Peyer's patch (tissue), 4 donors: ENCODE data around the gene IKBKG. TPM values are rescaled to one million over a fixed set of nuclear protein-coding genes. Genes with fewer than 3 reads are reported as not detected.

Experiments used
- DNase-seq, 3 donors: peaks; one replicate each; pipeline ENCODE4 v3.0.0-alpha.2; 2017 to 2019
- H3K27ac ChIP-seq, 4 donors: fragments of 200-600 bp; sonication (generic); one replicate each; pipeline ENCODE4 v1.5.1; 2016 to 2019
- H3K27me3 ChIP-seq, 2 donors: fragments of 200-600 bp; sonication (generic); one replicate each; pipeline ENCODE4 v1.5.1; 2019
- H3K36me3 ChIP-seq, 3 donors: fragments of 200-600 bp; sonication (generic); one replicate each; pipeline ENCODE4 v1.5.1; 2016 to 2019
- H3K4me1 ChIP-seq, 4 donors: fragments of 200-600 bp; sonication (generic); one replicate each; pipeline ENCODE4 v1.5.1; 2016 to 2019
- H3K4me3 ChIP-seq, 4 donors: fragments of 200-600 bp; sonication (generic); 1 replicate in 3 of 4; 2 replicates in 1 of 4; pipeline ENCODE4 v1.5.1; 2016 to 2019; ENCODE audit warnings: mild to moderate bottlenecking in 1 of 4
- H3K9me3 ChIP-seq, 4 donors: fragments of 200-600 bp; sonication (generic); one replicate each; pipeline ENCODE4 v1.5.1; 2016 to 2019; ENCODE audit warnings: mild to moderate bottlenecking in 1 of 4
- POLR2A ChIP-seq, 2 donors: fragments of 450-650 bp; IDR thresholded peaks; one replicate each; pipeline ENCODE4 v1.5.1; 2017; ENCODE audit warnings: antibody characterized with exemption in 2 of 2, mild to moderate bottlenecking in 2 of 2, moderate library complexity in 2 of 2
- total RNA-seq, 4 donors: library from RNA; depleted of rRNA; stranded (reverse); fragments of >200 nt; gene quantifications; one replicate each; pipeline ENCODE4 v1.1.0, GENCODE V29; 2016
- TF ChIP-seq, protein P1 (sequence below), 6 experiments: fragments of 450-650 bp in 4 of 6; fragments of 200-600 bp in 2 of 6; sonication (generic) in 1 of 6; IDR thresholded peaks; one replicate each; pipeline ENCODE4 v1.5.1; 2017 to 2019; ENCODE audit warnings: antibody characterized with exemption in 6 of 6, mild to moderate bottlenecking in 3 of 6, moderate library complexity in 1 of 6

IKBKG gene
- total RNA-seq, 4 donors from 2014 or later: 11.9 to 74.3 (median 23.3) TPM

GRCh38 chrX:154506483-154507332, 40.7 kb upstream of the IKBKG start:
- H3K27ac ChIP-seq: no peak overlapping the region
- DNase-seq: no peak
- no peak overlapping the region for H3K4me3 ChIP-seq
- no peaks in the 10 kb centered on the region for H3K9me3 ChIP-seq
- H3K27me3 ChIP-seq: no peaks in the 10 kb centered on the region
- H3K36me3 ChIP-seq: peaks cover 0 to 10% (median 0%) of the 10 kb centered on the region in 3 donors
- no peaks in the 10 kb centered on the region for H3K4me1 ChIP-seq
- no peak for TF ChIP-seq POLR2A (IDR thresholded peaks at IDR 0.05)
- TF ChIP-seq, protein P1, sequence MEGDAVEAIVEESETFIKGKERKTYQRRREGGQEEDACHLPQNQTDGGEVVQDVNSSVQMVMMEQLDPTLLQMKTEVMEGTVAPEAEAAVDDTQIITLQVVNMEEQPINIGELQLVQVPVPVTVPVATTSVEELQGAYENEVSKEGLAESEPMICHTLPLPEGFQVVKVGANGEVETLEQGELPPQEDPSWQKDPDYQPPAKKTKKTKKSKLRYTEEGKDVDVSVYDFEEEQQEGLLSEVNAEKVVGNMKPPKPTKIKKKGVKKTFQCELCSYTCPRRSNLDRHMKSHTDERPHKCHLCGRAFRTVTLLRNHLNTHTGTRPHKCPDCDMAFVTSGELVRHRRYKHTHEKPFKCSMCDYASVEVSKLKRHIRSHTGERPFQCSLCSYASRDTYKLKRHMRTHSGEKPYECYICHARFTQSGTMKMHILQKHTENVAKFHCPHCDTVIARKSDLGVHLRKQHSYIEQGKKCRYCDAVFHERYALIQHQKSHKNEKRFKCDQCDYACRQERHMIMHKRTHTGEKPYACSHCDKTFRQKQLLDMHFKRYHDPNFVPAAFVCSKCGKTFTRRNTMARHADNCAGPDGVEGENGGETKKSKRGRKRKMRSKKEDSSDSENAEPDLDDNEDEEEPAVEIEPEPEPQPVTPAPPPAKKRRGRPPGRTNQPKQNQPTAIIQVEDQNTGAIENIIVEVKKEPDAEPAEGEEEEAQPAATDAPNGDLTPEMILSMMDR (IDR thresholded peaks at IDR 0.05): no peak

DNA sequence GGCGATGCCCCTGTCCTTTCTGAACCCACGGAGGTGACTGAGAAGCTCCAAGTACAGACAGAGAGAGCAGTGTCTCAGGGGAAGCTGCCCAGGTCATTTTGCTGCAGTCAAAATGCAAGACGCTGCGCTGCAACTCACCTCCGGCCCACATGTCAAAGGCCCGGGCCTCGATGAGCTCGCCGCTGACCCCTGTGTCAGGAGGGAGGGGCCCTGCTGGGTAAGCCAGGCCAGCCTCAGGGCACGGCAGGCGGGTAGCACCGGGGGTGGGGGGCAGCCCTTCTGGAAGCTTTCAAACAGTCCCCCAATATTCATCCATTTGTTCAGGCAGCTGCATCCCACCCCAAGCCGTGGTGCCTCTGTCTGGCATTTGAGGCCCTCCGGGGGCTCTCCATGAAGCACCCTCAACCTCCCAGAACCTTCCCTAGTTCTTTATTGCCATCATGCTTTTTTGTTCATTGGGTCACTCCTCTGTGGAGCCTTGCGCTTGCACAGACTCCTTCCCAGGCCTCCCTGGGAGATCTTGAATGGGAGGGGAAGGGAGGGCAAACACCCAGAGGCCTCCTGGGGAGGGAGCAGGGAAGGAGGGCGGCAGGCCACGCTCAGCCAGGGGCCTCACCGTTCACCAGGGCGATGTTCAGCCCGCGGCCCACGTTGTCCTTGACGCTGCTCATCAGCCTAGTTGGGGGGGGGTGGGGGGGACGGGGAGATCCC, 39.6 kb upstream of the IKBKG start:
- Histone ChIP-seq H3K9me3 (no peaks in the 10 kb centered on the region), H3K4me1 (no peaks in the 10 kb centered on the region), H3K27ac (no peak overlapping the region), H3K4me3 (no peak overlapping the region), H3K36me3 (peaks cover 0 to 10% (median 0%) of the 10 kb centered on the region in 3 donors), H3K27me3 (no peaks in the 10 kb centered on the region)
- DNase-seq: no peak
- TF ChIP-seq, protein P1 (IDR thresholded peaks at IDR 0.05): no peak
- TF ChIP-seq POLR2A (IDR thresholded peaks at IDR 0.05): no peak

- H3K9me3 ChIP-seq: no peaks in the 10 kb centered on the region
- DNase-seq: no peak
- H3K4me3 ChIP-seq: no peak overlapping the region
- TF ChIP-seq, protein P1 (IDR thresholded peaks at IDR 0.05): no peak
- TF ChIP-seq POLR2A (IDR thresholded peaks at IDR 0.05): no peak
- no peak overlapping the region for H3K27ac ChIP-seq
- no peaks in the 10 kb centered on the region for H3K27me3 ChIP-seq
- H3K36me3 ChIP-seq: peaks cover 0 to 10% (median 0%) of the 10 kb centered on the region in 3 donors
- H3K4me1 ChIP-seq: no peaks in the 10 kb centered on the region
Measured at GRCh38 chrX:154508384-154508745, 39.1 kb upstream of the IKBKG start.

GRCh38 chrX:154509455-154509854, 38.0 kb upstream of the IKBKG start:
- Histone ChIP-seq H3K27ac (no peak overlapping the region), H3K36me3 (peaks cover 0 to 10% (median 0%) of the 10 kb centered on the region in 3 donors), H3K4me3 (no peak overlapping the region), H3K4me1 (no peaks in the 10 kb centered on the region), H3K9me3 (no peaks in the 10 kb centered on the region), H3K27me3 (no peaks in the 10 kb centered on the region)
- no peak for TF ChIP-seq POLR2A (IDR thresholded peaks at IDR 0.05)
- TF ChIP-seq, protein P1 (IDR thresholded peaks at IDR 0.05): no peak
- no peak for DNase-seq

DNA sequence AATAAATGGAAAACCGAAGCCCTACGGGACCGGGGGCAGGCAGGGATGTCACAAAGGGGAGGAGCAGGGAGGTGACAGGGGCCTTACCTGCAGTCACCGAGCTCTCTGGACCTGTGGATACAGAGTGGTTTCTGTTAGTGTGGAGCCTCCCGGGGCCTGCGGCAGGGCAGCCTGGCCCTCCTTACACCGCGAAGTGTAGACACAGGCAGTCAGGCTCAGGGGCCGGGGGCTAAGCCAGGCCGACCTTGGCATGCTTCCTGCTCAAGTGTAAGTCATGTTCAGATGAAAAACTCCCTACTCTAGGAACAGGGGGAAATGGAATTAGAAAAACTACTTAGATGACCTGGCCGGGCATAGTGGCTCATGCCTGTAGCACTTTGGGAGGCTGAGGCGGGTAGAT, 35.7 kb upstream of the IKBKG start:
- H3K4me3 ChIP-seq: no peak overlapping the region
- H3K4me1 ChIP-seq: peaks cover 0 to under 1% (median 0%) of the 10 kb centered on the region in 4 donors
- H3K27ac ChIP-seq: no peak overlapping the region
- DNase-seq: no peak
- H3K36me3 ChIP-seq: peaks cover 0 to 10% (median 0%) of the 10 kb centered on the region in 3 donors
- no peaks in the 10 kb centered on the region for H3K9me3 ChIP-seq
- no peaks in the 10 kb centered on the region for H3K27me3 ChIP-seq
- TF ChIP-seq, protein P1 (IDR thresholded peaks at IDR 0.05): no peak
- TF ChIP-seq POLR2A (IDR thresholded peaks at IDR 0.05): no peak
